A549 (cell line): ENCODE measurements around the gene GLRX3. TPM values are rescaled to one million over a fixed set of nuclear protein-coding genes. Genes with fewer than 3 reads are reported as not detected.

ENCODE experiments used
- ATAC-seq, 2 experiments: fragments of 200-7000 bp in 1 of 2; fragments of >200 bp in 1 of 2; cut with Nextera tagmentation in 1 of 2; cut with Tn5 transposase in 1 of 2; 3 replicates each; pipeline versions ENCODE4 v1.8.0 to v1.9.1; 2018 to 2020; ENCODE audit warnings: mild to moderate bottlenecking in 1 of 2, moderate library complexity in 1 of 2
- CTCF ChIA-PET: fragments of 300-600 bp; sonication (Branson Sonifier 250); formaldehyde crosslinking; extraction: SDS; loops from one replicate; lab custom pipeline; 2021; ENCODE audit warnings: antibody characterized with exemption, inconsistent platforms; lab: Yijun Ruan, JAX
- POLR2A ChIA-PET: fragments of 350-600 bp; formaldehyde crosslinking; extraction: SDS; loops from one replicate; lab custom pipeline; 2021; ENCODE audit warnings: antibody characterized with exemption, inconsistent platforms; lab: Yijun Ruan, JAX
- DNase-seq, 2 experiments: peaks; one replicate each; pipeline versions ENCODE4 v3.0.0 to v3.0.0-alpha.2; 2011 to 2016; ENCODE audit warnings: low read depth in 1 of 2, low spot score in 1 of 2
- FAIRE-seq: peaks from 2 replicates; lab custom pipeline; 2011; peaks lifted over from hg19 to GRCh38; lab: Jason Lieb, UNC
- H3K27ac ChIP-seq, 2 experiments: fragments of >200 bp; sonication (Bioruptor Twin); formaldehyde crosslinking; 3 replicates each; pipeline ENCODE4 v1.5.1; 2016 to 2017
- H3K4me1 ChIP-seq: fragments of >200 bp; sonication (Bioruptor Twin); formaldehyde crosslinking; 3 replicates; pipeline ENCODE4 v1.6.1; 2016
- H3K4me2 ChIP-seq: fragments of >200 bp; sonication (Bioruptor Twin); formaldehyde crosslinking; 3 replicates; pipeline ENCODE4 v1.6.1; 2016
- H3K4me3 ChIP-seq: fragments of >200 bp; sonication (Bioruptor Twin); formaldehyde crosslinking; 3 replicates; pipeline ENCODE4 v1.5.1; 2016
- H3K9me3 ChIP-seq: fragments of >200 bp; sonication (Bioruptor Twin); formaldehyde crosslinking; 3 replicates; pipeline ENCODE4 v1.6.1; 2016
- ATOH8 ChIP-seq: fragments of 250-450 bp; sonication (Bioruptor Pico); IDR thresholded peaks from 2 replicates; pipeline ENCODE4 v1.5.0; 2020; ENCODE audit warnings: low read depth, mild to moderate bottlenecking, moderate library complexity
- BCL3 ChIP-seq: fragments of >200 bp; sonication (Bioruptor Twin); formaldehyde crosslinking; IDR thresholded peaks from 3 replicates; pipeline ENCODE4 v1.6.1; 2016
- CBX2 ChIP-seq: fragments of 200-600 bp; sonication (generic); IDR thresholded peaks from 2 replicates; pipeline ENCODE4 v1.6.1; 2016; ENCODE audit warnings: low read depth, mild to moderate bottlenecking, borderline replicate concordance
- EP300 ChIP-seq, 2 experiments: fragments of >200 bp; sonication (Bioruptor Twin); formaldehyde crosslinking; IDR thresholded peaks; 2 replicates in 1 of 2; 3 replicates in 1 of 2; pipeline ENCODE4 v1.6.1; 2016 to 2017
- FOSB ChIP-seq: fragments of 250-450 bp; sonication (Bioruptor Pico); IDR thresholded peaks from 2 replicates; pipeline ENCODE4 v1.5.0; 2020; ENCODE audit warnings: mild to moderate bottlenecking, moderate library complexity
- FOXS1 ChIP-seq: fragments of 250-450 bp; sonication (Bioruptor Pico); IDR thresholded peaks from 2 replicates; pipeline ENCODE4 v1.5.0; 2020; ENCODE audit warnings: mild to moderate bottlenecking, moderate library complexity
- GATA3 ChIP-seq: IDR thresholded peaks from 2 replicates; pipeline ENCODE4 v1.6.1; 2012; ENCODE audit warnings: borderline replicate concordance
- HDAC2 ChIP-seq: fragments of 200-600 bp; sonication (generic); IDR thresholded peaks from 2 replicates; pipeline ENCODE4 v1.6.1; 2016
- HES2 ChIP-seq: fragments of >200 bp; sonication (Bioruptor Twin); formaldehyde crosslinking; IDR thresholded peaks from 2 replicates; pipeline ENCODE4 v1.6.1; 2016
- HEYL ChIP-seq: fragments of 250-450 bp; sonication (Bioruptor Pico); IDR thresholded peaks from 2 replicates; pipeline ENCODE4 v1.8.0; 2021; ENCODE audit warnings: mild to moderate bottlenecking, moderate library complexity
- HOXB13 ChIP-seq: fragments of 250-450 bp; sonication (Bioruptor Pico); IDR thresholded peaks from 2 replicates; pipeline ENCODE4 v1.5.0; 2020; ENCODE audit warnings: low read depth, mild to moderate bottlenecking, moderate library complexity
- HOXB5 ChIP-seq: fragments of 250-450 bp; sonication (Bioruptor Pico); IDR thresholded peaks from 2 replicates; pipeline ENCODE4 v1.5.0; 2020; ENCODE audit warnings: mild to moderate bottlenecking, moderate library complexity
- JUNB ChIP-seq: fragments of >200 bp; sonication (Bioruptor Twin); formaldehyde crosslinking; IDR thresholded peaks from 2 replicates; pipeline ENCODE4 v1.6.1; 2016
- KDM1A ChIP-seq: fragments of 200-600 bp; sonication (generic); IDR thresholded peaks from 2 replicates; pipeline ENCODE4 v1.6.1; 2016; ENCODE audit warnings: low read depth, mild to moderate bottlenecking
- MAZ ChIP-seq: fragments of 150-350 bp; IDR thresholded peaks from 2 replicates; pipeline ENCODE4 v1.6.1; 2014; ENCODE audit warnings: antibody characterized with exemption, low read depth, low read length, borderline replicate concordance
- NR3C1 ChIP-seq: fragments of >200 bp; sonication (Bioruptor Twin); formaldehyde crosslinking; IDR thresholded peaks from 3 replicates; pipeline ENCODE4 v1.6.1; 2017
- PBX3 ChIP-seq: IDR thresholded peaks from 2 replicates; pipeline ENCODE4 v1.6.1; 2012
- POLR2A ChIP-seq: IDR thresholded peaks from 2 replicates; pipeline ENCODE4 v1.6.1; 2012; ENCODE audit warnings: mild to moderate bottlenecking, low read length
- REST ChIP-seq: fragments of 200-600 bp; sonication (generic); IDR thresholded peaks from 2 replicates; pipeline ENCODE4 v1.6.1; 2016; ENCODE audit warnings: antibody characterized with exemption, mild to moderate bottlenecking, moderate library complexity
- RFX5 ChIP-seq: fragments of 450-650 bp; IDR thresholded peaks from 2 replicates; pipeline ENCODE4 v1.7.1; 2014; ENCODE audit warnings: antibody characterized with exemption, mild to moderate bottlenecking, moderate library complexity
- TFCP2L1 ChIP-seq: fragments of 250-450 bp; sonication (Bioruptor Pico); IDR thresholded peaks from 2 replicates; pipeline ENCODE4 v1.5.0; 2021; ENCODE audit warnings: mild to moderate bottlenecking
- TP53 ChIP-seq: fragments of 250-450 bp; sonication (Bioruptor Pico); IDR thresholded peaks from 2 replicates; pipeline ENCODE4 v1.5.0; 2021; ENCODE audit warnings: mild to moderate bottlenecking, moderate library complexity
- ZFP36 ChIP-seq: fragments of 450-650 bp; IDR thresholded peaks from 2 replicates; pipeline ENCODE4 v1.6.1; 2014; ENCODE audit warnings: borderline replicate concordance; ENCODE audit not compliant: partially characterized antibody
- ZSCAN20 ChIP-seq: fragments of 250-450 bp; sonication (Bioruptor Pico); IDR thresholded peaks from 2 replicates; pipeline ENCODE4 v1.8.0; 2022; ENCODE audit warnings: mild to moderate bottlenecking, moderate library complexity
- WGBS: methylation state at CpG from one replicate; pipeline ENCODE4 v1.1.6; 2017; ENCODE audit errors: missing lambda C conversion rate; 5-methylcytosine and 5-hydroxymethylcytosine counted together
- polyA plus RNA-seq, 4 experiments: library from polyadenylated mRNA; depleted of rRNA in 3 of 4; stranded (reverse); fragments of >200 nt; fragmentation: RNase III in 1 of 4; extraction: RNeasy Plus Mini Kit Qiagen cat#74134 plus additional on column Dnase treatment in 1 of 4; gene quantifications; 2 replicates in 3 of 4; 3 replicates in 1 of 4; pipeline ENCODE4 v1.2.3, GENCODE V29; 2011 to 2017

The GLRX3 gene
- polyA plus RNA-seq, 2 of the 4 experiments (the other 2 are of a cell fraction) = 153 to 219 TPM

- TF ChIP-seq HOXB13 (CRISPR knock-in tag) (no peak), EP300 (IDR thresholded peaks at IDR 0.05) (no peak), PBX3 (no peak), REST (no peak), HES2 (no peak), ZFP36 (no peak), ZSCAN20 (no peak), TFCP2L1 (CRISPR knock-in tag) (no peak), KDM1A (no peak), BCL3 (no peak)
- Histone ChIP-seq H3K27ac (no peak overlapping the region), H3K4me1 (no peaks in the 10 kb centered on the region), H3K4me3 (no peak overlapping the region), H3K4me2 (no peak overlapping the region), H3K9me3 (no peaks in the 10 kb centered on the region)
- FAIRE-seq (no peak), DNase-seq (no peak), ATAC-seq (no peak)
- 93% methylated on average over 15 of the region's 19 CpGs for WGBS
- ChIA-PET POLR2A (no interaction called here), CTCF (interaction anchor here (1.1 kb wide), 1 partner anchor 10 kb away, joined by 3 read pairs; no protein-coding TSS in a partner anchor)
These were observed 58.9 kb downstream of the GLRX3 start for GRCh38 chr10:130194991-130195645.

GRCh38 chr10:130195746-130196294, 59.6 kb downstream of the GLRX3 start:
- ChIA-PET CTCF (interaction anchor here (1.1 to 1.8 kb wide), 3 partner anchors 9 to 1679 kb away, joined by 3 to 6 read pairs (median 4); no protein-coding TSS in a partner anchor), POLR2A (no interaction called here)
- WGBS = 87% methylated on average over 10 of the region's 10 CpGs
- H3K9me3 ChIP-seq = no peaks in the 10 kb centered on the region
- no peak overlapping the region for H3K4me2 ChIP-seq
- H3K4me3 ChIP-seq = no peak overlapping the region
- DNase-seq (no peak), FAIRE-seq (no peak), ATAC-seq (no peak)
- no peak overlapping the region for H3K27ac ChIP-seq
- H3K4me1 ChIP-seq = no peaks in the 10 kb centered on the region
- TF ChIP-seq POLR2A (no peak), HEYL (CRISPR knock-in tag) (no peak), CBX2 (no peak), KDM1A (no peak), TP53 (CRISPR knock-in tag) (no peak), FOXS1 (no peak), HDAC2 (no peak), ZSCAN20 (no peak), FOSB (CRISPR knock-in tag) (no peak), TFCP2L1 (CRISPR knock-in tag) (no peak), RFX5 (no peak), MAZ (no peak), GATA3 (no peak), HOXB5 (no peak), ATOH8 (CRISPR knock-in tag) (no peak), JUNB (no peak), NR3C1 (no peak)
